ENCODE data around the gene CFL1.
"Not testable (repeated sequence)": the region's sequence is repeated elsewhere in the genome, so short reads cannot be mapped to it uniquely, and the experiment has no call there.

The CFL1 gene

DNA sequence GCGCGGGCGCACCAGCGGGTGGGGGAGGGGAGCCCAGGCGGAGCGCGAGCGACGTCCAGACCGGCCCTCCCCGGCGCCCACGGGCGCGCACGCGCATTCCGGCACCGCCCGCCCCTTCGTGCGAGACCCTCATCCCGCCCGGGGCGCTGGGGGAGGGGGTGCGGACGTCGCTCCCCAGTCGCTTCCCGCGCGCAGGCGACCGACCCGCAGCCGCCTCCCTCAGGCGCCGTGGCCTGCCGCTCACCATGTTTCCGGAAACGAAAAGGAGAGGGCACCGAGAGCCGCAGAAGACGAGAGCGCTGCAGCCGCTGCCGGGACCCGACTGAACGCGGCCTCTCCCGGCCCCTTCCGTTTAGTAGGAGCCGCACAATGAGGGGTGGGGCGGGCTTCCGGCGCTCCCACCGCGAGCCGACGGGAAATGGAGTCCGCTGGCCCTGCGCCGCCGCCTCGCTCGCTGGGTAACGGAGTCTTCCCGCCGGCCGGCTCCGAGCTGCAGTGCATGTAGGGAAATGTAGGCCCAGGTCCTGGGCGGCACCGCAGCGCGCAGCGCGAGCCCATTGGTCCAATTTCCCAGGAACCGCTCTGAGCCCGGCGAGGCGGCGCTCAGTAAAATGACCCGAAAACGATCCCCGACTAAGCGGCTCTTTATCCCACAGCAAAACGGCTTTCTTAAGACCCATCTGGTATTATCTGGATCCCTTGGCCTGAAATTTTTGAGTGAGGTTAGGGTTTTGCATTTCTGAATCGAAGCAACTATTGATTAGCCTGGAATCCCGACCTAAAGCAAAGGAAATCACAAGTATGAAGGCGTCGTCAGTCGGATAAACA is at the start of gene CFL1:
TSS of gene CFL1 (minus strand) at position 328 of the 828 bp plus-strand sequence. CDS start at position 247, 81 bp downstream.
- peak; percentile 97 for DNase-seq

DNA sequence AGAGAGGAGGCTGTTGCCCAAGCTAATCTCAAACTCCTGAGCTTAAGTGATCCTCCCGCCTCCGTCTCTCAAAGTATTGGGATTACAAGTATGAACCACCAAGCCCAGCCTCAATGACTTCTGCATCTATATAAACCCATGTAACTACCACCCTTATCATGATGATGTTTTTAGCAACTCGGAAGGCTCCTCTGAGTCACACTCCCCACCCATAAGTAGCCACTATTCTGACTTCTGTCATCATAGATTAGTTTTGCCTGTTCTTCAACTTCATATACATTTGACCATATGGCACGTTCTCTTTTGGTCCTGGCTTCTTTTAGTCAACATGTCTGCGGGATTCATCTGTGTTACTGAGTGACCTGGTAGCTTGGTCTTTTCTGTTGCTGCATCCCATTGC is 48.6 kb upstream of the CFL1 start:
- no peak for DNase-seq

DNA sequence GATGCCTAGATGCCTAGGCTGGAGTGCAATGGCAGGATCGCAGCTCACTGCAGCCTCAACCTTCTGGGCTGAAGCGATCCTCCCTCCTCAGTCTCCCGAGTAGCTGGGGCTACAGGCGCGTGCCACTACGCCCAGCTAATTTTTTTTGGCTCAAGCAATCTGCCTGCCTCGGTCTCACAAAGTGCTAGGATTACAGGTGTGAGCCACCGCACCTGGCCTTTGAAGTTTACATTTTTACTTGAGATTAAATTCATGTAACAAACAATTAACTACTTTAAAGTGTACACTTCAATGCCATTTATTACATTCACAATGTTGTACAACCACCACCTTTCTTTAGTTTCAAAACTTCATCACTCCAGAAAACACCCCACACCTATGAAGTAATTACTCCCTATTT is 45.7 kb upstream of the CFL1 start:
- DNase-seq = no peak

DNA sequence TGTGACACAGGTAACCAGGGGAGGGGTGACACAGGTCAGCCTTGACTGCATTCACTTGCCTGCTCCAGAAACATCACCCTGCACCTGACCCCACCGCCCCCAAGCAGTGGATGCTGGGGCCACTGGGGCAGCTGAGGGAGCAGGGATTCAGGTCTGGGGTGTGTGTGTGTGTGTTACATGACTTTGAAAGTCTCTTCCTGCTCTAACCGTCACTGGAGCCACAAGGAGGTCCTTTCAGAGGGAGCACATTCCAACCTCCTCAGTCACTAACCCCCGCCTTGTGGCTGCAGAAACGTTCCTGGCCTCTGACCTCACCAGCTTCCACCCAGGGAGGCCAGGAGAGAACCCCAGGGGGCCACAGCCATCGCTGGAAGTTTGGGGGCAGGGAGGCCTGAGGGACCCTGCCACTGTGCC is 45.1 kb upstream of the CFL1 start:
- no peak for DNase-seq

DNA sequence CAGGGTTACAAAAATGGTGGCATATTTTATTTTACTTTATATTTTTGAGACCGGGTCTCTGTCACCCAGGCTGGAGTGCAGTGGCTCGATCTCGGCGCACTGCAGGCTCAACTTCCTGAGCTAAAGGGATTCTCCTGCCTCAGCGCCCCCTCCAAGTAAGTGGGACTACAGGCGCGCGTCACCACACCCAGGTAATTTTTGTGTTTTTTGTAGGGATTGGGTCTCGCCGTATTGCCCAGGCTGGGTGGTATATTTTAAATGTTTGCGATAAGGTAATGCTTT is 42.9 kb upstream of the CFL1 start:
- DNase-seq = no peak

DNA sequence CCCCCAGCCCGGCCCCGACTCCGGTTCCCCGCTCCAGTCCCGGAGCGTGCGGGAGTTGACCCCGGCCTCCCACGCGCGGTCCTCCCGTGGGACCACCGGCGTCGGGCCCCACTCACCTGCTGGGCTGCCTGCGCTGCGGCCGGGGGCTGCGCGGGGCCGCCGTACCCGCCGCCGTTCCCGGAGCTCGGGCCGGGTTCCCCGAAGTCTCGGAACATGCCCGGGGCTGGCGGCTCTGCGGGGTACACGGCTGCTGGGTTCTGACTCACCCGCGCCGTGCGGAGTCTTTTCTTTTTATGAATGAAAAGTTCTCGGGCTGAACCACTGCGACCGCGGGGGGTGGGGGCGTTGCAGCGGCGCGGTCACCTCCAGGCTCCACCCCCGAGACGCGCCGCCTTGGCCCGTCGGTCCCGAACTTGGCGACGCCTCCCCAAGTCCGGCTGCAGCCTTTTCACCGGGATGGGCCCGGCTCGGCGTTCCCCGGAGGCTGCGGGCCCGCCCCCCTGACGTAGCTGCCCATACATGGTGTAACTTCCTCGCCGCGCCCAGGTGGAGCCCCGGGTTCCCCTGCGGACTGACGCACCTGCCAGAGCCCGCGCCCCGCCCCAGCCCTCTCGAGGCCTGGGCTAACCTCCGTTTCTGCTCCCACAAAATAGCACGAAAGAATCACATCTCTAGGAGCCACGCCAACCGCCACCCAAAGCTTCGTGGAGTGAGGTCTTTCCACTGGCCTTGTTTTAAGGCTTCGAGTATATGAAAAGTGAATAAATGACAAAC is 42.3 kb upstream of the CFL1 start, which contains the start of gene FOSL1:
TSS of gene FOSL1 (minus strand) at position 264 of the 774 bp plus-strand sequence. CDS start at position 215, 49 bp downstream.
- peak; percentile 97 for DNase-seq

DNA sequence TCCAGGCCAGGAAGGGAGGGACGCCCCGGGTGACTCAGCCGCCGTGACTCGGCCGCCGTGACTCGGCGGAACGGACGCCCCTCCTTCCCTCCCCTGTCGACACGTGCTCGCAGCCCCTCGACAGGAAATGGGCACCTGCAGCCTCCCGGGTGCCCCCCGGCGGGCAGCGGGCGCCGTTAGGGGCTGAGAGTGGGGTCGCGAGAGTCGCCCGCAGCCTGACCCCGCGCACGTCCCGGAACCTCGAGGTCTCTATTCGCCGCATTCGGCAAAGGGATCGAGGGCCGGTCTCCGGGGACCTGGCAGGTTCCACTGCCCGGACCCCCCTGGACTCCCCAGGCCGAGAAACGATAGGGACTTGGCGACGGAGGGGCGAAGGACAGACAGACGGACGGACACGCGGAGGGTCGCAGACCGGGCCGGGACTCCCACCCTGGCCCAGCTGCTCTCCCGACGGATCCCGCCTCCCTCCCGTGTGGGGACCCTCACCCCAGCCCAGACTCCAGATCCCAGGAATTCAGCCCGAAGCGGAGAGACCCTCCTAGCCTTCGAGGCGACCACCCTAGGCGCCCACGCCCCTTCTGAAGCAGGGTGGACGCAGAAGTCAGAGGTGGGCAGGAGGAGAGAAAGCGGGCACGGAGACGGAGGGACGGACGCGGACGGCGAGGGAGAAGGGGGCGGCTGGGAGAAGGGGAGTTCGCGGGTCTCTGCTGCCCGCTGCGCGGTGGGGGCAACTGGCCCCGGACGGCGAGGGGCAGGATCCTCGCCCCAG is 41.6 kb upstream of the CFL1 start:
- peak; percentile 63 for DNase-seq

DNA sequence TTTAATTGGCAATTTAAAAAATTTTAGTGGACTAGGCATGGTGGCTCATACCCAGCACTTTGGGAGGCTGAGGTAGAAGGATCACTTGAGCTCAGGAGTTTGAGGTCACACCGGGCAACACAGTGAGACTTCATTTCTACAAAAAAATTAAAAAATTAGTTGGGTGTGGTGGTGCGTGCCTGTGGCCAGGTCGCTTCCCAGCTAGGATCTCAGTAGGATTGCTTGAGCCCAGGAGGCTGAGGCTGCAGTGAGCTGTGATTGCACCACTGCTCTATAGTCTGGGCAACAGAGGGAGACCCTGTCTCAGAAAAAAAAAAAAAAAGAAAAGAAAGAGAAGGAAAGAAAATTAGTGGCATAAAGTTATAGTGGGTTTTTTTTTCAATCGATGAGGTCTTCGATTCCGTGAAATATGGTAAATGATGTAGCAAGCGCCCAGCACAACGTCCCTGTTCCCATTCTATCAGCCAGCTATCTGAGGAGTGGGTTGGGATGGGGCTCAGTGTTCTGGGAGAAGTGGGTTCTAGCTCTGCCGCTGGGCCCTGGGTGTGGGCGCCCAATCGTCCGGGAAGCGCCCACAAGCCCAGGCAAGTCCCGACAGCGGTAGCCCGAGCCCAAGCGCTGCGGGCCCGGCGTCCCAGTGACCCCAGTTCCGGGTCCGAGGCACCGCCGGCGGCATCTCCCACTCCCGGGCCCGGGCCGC is 40.8 kb upstream of the CFL1 start:
- no peak for DNase-seq

DNA sequence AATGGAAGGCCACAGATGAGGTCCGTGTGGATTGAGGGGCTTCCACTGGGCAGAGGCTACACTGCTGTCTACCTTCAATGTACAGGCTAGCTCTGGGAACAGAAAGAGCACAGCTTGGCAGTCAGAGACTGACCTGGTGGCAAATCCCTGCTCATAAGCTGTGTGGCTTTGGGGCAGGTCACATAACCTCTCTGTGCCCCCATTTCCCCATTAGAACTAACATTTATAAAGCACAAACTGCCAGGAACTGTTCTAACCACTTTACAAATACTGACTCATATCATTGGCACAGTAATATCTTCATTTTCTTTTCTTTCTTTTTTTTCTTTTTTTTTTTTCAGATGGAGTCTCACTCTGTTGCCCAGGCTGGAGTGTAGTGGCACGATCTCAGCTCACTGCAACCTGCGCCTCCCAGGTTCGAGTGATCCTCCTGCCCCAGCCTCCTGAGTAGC is 39.1 kb upstream of the CFL1 start:
- no peak for DNase-seq

DNA sequence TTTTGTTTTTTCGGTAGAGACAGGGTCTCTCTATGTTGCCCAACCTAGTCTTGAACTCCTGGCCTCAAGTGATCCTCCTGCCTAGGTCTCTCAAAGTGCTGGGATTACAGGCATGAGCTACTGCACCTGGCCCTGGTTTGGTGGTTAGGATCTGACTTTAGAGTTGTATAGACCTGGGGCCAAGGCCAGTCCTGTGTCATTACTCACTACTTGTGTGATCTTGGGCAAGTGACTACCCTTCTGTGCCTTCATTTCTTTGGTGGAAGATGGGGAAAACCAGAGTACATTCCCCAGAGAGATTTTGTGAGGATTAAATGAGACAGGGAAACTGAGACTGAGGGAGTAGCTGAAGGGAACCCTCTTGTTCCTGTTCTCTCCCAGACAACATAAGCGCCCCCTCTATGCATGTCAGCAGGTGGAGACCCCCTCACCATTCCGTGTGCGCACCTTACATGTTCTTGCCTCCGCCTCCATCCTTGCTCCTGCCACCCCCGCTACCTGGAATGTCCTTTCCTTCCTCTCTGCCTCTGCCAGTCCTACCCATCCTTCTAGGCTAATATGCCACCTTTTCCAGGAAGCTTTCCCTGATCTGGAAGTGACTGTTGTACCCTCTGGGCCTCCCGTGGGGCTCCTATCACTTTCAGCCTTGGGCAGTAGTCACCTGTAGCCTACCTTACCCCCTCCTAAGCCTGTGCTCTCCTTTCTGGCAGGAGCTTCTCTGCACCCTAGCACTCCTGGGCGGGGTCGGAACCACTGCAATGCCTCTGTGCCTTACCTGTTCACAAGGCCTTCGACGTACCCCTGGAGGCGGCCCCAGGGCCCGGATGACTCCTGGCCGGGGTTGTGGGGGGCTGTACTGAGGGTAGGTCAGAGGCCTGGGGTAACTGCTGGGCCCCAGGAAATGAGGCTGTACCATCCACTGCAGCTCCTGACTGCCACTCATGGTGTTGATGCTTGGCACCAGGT is 38.3 kb upstream of the CFL1 start:
- no peak for DNase-seq

DNA sequence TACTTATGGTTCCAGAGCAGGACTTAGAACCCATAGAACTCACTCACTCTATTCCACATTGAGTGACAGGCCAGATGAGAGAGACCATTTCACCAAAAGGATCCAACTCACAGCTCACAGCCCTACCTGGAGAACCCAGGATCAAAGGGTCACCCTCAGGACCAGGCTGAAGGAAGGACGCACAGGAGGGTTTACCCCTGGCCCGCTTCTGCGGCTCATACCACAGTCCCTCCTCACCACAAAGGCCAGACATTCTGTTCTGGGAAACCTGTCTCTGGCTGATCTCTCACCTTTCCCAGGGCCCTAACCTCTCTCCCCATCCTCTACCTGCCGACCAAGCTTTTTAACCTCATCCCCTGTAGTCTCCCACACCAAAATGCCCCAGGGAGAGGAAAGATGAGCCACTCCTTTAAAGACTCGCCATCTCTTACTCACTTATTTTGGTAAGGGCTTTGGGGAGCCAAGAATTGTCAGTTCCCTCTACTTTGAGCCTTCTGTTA is 37.6 kb upstream of the CFL1 start:
- no peak for DNase-seq

DNA sequence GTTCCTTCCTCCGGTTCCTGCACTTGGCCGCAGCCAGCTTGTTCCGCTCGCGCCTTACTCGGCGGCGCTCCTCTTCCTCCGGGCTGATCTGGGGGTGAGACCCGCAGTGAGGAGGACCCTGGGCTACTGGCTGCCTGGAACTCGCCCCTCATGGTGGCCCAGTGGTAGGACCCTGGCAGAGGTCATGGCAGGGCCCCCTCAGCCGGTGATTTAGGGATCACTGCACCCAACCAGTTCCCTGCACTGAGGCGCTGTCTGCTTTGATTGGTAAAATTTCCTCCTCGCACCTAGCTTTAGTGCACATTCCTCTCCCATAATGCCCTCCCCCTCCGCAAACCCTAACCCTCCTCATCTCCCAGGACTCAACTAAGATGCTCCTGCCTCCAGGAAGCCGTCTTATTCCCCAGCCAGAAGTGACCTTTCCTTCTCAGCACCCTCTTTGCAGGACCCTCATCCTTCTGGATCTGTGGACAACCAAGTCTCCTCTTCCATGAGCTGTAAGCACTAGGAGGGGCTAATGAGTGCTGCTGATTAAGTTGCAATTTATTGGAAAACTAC is 36.1 kb upstream of the CFL1 start:
- DNase-seq = peak; percentile 48

DNA sequence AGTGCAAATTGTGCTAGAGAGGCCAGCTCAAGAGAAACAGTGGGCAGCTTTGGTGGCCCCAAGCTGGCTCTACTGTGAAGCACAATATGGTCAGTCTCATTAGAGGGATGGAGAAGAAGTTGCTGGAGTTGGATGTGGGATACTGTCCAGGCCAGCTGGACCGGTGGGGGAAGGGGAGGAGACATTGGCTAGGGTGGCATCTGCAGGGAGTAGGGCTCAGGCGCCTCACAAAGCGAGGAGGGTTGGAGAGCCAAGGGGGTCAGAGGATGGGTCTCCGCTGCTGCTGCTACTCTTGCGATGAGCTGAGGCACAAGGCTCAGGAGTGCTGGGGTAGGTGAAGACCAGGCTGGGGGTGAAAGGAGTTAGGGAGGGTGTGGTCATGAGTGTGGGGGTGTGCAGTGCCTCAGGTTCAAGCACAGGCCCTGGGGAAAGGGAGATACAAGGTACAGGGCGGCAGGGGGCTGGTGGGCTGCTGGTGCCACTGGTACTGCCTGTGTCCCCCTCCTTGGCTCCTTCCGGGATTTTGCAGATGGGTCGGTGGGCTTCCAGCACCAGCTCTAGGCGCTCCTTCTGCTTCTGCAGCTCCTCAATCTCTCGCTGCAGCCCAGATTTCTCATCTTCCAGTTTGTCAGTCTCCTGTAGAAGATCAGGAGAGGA is 34.8 kb upstream of the CFL1 start:
- DNase-seq = no peak

DNA sequence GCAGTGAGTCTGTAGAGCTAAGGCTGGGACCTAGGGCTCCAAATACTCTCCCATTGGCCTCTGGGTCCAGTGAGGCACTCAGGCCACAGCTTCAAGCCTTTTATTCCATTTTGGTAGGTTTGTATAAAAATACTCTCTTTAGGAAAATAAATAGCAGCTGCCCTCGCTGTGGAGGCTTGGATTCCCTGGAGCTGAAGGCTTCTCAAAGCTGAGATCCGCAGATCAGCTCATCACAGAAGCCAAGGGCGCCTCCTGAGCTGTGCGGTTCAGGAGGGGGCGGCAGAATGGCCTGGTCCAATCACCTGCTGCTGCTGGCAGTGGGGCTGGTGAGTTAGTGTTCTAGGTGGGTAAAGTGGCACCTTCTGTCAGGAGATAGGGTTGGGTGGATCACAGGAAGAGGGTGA is 34.2 kb upstream of the CFL1 start:
- not testable (repeated sequence) for DNase-seq

DNA sequence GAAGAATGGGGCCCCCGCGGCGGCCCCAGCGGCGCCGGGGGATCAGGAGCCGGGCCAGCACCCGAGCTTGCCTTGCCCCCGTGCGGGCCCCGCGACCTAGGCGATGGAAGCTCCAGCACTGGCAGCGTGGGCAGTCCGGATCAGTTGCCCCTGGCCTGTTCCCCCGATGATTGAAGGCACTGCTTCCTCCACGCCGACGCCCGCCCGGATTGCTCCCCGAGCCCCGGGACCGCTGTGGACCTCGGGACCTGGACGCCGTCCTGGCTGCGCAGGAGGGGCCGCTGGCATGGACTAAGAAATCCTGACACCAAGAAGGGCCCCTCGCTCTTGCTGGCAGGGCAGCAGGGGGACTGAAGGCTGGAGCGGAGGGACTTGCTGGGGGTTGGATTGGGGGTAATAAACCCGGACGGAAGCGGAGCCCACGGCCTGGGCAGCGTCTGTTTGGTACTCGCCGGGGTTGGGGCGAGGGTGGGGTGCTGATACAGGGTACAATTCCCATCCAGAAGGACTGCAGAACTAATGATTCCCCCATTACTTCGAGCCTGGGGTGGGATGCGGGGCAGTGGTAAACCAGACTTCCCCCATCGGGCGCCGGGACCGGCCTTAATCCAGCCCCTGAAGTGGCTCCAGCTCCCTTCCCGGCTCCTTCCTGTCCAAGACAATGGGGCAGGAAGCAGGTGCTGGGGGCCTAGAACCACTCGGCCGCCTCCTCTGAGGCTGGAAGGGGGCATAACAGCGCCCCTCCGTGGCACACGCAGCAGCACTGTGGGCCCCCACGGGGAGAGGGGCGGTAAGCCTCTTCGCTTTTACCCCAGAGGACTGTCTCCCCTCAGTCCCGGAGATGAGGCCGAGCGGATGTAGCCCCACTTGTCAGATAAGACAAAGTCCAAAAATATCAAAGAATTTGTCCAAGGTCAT is 33.5 kb upstream of the CFL1 start:
- no peak for DNase-seq

DNA sequence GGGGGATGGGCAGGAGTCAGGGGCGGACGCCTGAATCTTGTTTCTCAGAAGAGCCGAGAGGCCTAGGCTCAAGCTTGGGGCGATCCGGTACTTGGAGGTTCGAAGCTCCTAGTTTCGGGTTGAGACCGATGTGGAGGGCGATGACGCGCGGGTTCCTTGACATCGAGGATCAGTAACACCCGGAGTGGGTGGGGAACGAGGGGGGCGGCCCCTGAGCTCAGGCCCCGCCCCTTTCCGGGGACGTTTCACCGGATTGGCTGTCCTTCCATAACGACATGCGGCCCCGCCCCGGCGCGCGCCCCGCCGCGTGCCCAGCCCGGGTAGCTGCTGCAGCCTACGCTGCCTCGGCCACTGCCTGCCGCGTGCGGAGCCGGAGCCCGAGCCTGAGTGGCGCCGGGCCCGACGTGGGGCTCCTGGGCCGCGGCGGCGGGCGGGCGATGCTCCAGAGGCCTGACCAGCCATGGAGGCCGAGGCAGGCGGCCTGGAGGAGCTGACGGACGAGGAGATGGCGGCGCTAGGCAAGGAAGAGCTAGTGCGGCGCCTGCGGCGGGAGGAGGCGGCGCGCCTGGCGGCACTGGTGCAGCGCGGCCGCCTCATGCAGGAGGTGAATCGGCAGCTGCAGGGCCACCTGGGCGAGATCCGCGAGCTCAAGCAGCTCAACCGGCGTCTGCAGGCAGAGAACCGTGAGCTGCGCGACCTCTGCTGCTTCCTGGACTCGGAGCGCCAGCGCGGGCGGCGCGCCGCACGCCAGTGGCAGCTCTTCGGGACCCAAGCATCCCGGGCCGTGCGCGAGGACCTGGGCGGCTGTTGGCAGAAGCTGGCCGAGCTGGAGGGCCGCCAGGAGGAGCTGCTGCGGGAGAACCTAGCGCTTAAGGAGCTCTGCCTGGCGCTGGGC is 32.6 kb upstream of the CFL1 start, which contains the start of gene CCDC85B:
TSS of gene CCDC85B (plus strand) at position 350 of the 895 bp plus-strand sequence. CDS start at position 461, 111 bp downstream.
- peak; percentile 98 for DNase-seq

DNA sequence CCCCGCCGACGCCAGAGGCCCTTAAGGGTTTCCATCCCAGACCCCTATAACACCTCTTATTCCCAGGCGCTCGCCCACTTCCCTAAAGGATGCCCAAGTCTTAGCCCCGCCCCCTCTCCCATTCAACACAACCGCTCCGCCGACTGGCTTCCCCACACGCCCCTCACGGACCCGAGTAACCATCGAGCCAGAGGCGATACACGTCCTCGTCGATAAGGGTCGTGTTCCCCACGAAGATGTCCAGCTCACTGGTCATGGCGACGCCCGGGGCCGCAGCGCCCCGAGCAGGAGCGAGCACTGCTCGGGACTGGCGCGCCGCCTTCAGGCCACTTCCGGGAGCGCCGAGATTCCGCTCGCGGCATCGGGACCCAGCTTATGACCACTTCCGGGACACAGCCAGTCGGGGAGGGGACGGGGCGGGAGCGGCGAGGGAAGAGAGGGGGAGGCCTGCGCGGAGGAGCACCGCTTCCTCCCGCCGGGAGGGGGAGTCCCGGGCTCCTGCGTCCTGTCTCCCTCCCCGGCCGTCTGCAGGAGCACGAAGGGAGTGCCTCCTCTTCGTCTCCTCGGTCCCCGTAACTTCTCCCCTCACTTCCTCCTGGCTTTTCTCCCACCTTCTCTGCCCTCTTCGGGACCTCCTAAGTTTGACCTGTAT is 30.3 kb upstream of the CFL1 start, which contains the start of gene FIBP:
TSS of gene FIBP (minus strand) at position 309 of the 652 bp plus-strand sequence. CDS start at position 256, 53 bp downstream.
- DNase-seq = peak; percentile 96

All from CD4-positive, alpha-beta T cell treated with Interferon gamma for 1 hour (primary cell).